Measurements from ENCODE around the gene A2ML1. TPM values are rescaled to one million over a fixed set of nuclear protein-coding genes. Genes with fewer than 3 reads are reported as not detected.

A2ML1 gene
- total and polyA plus RNA-seq, 3 experiments from 2014 or later: not detected

Other genes with a start within 250 kb of the A2ML1 start
- gene AICDA, start 209.8 kb upstream of the A2ML1 start, total RNA-seq: under 1 TPM; 0.18 to 0.71 TPM
- not detected for gene AICDA, start 209.8 kb upstream of the A2ML1 start, polyA plus RNA-seq
- gene MFAP5, start 159.8 kb upstream of the A2ML1 start, total RNA-seq: not detected
- not detected for gene MFAP5, start 159.8 kb upstream of the A2ML1 start, polyA plus RNA-seq
- 1 to 10 TPM; 6.1 to 7.9 TPM for gene RIMKLB, start 124.6 kb upstream of the A2ML1 start, total RNA-seq
- gene RIMKLB, start 124.6 kb upstream of the A2ML1 start, polyA plus RNA-seq: 4.3 TPM
- 10 to 100 TPM; 18.5 to 19.5 TPM for gene PHC1, start 91.9 kb downstream of the A2ML1 start, total RNA-seq
- 21.0 TPM for gene PHC1, start 91.9 kb downstream of the A2ML1 start, polyA plus RNA-seq
- gene M6PR, start 127.0 kb downstream of the A2ML1 start, total RNA-seq: 100 to 1,000 TPM; 226 to 248 TPM
- gene M6PR, start 127.0 kb downstream of the A2ML1 start, polyA plus RNA-seq: 329 TPM
- 10 to 100 TPM; 11.5 to 12.3 TPM for gene KLRG1, start 166.9 kb downstream of the A2ML1 start, total RNA-seq
- 364 TPM for gene KLRG1, start 166.9 kb downstream of the A2ML1 start, polyA plus RNA-seq

All from CD8-positive, alpha-beta memory T cell (primary cell).